Stimulated activated CD4-positive, alpha-beta T cell treated with anti-CD3 and anti-CD28 coated beads, Interleukin-1b, Interleukin-23, amount 100 ng/mL, for 4 hours (primary cell): Measurements from ENCODE around the gene GAR1.
A peak's percentile ranks its signal among the peaks of the same experiment; 100 is the strongest.
"Not testable (repeated sequence)": the region's sequence is repeated elsewhere in the genome, so short reads cannot be mapped to it uniquely, and the experiment has no call there.

Experiments
- DNase-seq, 2 donors: peaks; one replicate each; pipeline ENCODE4 v3.0.0-alpha.2; 2020; ENCODE audit warnings: low read depth in 2 of 2

The GAR1 gene

DNA sequence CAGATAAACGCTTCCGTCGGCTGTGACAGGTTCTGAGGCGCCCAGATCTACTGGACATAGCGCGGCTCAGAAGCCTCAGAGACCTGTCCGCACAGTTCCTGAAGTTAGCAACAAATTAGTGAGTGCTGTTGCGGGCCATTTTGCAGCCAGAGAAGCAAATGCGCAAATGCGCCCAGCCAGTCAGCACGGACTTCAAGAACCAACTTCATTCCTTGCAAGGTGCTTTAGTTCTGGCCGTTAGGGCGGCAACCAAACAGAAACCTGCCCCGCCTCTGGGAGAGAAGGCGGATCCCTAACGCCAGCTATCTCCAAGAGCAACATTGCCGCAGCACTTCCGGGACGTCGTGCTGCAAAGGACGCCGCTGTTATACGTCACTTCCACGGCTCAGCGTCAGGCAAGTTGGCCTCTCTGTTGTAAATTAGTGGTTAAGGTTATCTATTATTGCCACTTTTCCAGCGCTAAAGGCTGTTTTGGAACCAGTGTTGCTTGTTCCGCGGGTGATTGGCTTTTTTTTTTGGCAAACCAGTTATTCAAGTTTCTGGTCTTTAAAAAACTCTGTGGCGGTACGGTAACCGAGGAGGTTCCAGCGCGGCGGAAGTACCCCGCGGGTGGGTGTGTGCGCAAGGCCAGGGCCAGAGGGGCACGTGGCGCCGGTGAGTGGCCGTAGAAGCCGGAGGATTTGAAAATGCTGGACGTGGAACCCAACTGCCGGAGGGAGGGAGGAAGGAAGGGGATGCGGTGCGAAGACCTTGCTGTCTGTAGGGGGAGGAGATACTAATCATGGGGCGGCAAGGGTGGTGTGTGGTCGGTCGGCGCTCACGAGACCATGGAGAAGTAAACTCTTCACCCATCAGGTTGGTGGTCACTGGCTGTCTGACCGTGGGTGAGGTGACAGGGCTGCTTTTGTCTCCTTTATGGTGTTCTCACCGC, at the start of gene GAR1:
GAR1 (plus strand) TSS at position 612 of the 931 bp plus-strand sequence. CDS start 403 bp downstream, outside the sequence.
- DNase-seq: peak; percentile 70 to 77

DNA sequence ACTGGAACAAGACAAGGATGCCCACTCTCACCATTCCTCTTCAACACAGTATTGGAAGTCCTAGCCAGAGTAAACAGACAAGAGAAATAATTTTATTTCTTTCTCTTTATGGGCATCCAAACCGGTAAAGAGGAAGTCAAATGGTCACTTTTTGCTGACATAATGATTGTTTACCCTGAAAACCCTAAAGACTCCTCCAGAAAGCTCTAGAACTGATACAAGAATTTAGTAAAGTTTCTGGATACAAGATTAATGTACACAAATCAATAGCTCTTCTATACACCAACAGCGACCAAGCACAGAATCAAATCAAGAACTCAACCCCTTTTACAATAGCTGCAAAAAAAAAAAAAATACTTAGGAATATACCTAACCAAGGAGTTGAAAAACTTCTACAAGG, 33.5 kb upstream of the GAR1 start:
- DNase-seq: not testable (repeated sequence)

DNA sequence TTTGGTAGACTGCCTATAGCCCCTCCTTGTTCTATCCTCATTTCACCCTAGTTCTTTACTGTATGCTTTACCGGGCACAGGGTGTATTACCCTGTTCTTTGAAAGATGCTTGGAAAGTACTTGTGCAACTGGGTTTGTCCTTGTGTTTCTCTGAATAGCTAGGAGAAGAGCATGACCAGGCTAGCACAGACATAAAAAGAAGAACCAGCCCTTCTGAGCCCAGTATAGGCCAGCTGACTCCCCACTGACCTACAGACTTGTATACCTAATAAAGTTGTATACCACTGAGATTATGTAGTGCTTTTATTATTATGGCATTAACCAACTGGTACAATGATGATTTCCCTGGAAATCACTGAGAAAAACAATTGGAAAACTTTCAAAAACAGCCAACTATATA, 28.7 kb upstream of the GAR1 start:
- DNase-seq: no peak

DNA sequence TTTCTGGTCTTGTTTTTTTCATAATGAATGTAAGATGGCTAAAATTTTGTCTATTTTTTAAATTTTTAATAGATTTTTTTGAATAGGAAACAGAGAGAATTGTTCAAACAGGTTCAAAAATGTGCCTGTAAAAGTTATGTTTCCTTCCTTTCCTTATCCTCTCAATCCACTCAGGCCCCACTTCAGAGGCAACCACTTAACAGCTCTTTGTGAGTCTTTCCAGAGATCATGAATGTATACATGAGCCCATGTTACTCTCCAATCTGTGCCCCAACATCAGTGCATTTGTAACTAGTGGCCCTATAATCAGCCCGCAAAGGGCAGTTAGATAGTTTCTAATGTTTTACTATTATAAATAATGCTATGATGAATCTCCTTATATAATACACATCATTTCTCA, 27.8 kb upstream of the GAR1 start:
- DNase-seq: no peak

DNA sequence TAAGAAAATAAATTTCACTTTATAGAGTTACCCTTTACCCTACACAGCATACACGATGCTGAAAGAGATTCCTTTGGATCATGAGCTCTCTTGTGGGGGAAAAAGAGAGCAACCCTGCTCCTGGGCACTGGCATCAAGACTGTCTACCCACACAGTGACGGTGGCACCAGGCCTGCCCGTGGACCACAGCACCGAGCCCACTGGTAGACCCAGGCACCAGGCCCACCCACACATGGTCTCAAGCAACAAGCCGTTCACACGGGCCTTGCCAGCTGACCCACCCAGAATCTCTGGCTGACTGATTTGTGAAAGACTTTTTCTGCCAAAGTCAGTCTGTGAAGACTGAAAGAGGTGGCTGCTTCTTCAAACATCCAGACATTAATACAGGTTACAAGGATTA, 20.5 kb upstream of the GAR1 start:
- DNase-seq: no peak

DNA sequence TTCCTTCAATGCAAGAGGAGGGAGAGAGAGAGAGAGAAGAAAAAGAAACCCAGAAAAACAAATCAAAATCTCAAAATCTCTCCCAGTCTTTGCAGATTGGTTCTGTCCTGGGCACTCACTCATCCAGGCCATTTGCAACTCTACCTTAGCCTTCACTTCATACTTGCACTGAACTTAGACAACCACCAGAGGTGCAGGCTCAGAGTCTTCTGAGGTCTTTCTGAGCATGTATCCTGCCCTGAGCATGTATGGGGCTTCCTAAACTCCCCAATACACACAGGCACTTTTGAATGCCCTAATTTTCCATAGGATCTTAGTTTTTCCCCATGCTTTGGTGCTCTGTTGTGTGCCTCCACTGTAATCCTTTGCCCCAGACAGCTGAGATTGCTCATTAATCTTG, 16.7 kb upstream of the GAR1 start:
- DNase-seq: no peak

DNA sequence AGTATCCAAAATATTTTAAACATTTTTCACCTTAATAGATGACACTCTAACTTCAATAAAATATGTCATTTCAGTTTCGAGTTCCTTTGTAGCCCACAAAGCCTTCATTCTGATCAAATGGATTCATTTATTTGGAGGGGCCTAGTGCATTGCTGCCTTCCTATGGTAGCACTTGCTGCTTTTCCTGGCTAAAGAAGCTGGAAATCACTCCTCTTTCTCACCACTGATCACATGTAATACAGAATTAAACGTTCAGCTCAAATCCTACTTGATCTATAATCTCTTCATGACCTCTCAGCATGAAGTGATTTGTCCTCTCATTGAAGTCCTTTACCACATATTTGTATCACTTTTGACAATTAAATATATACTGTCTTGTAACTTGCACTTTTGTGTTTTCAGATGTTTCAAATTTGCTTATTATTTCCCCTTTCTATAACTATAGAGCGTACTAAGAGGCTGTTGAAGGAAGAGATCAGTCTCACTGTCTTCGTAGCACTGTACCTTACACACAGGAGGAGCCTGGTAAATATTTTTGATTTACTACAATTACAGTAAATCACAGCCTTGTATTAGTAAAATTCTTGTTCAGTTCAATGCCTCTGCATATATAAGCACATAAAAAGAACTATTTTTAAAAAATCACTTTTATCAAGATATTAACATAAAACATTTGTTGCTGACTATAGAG, 14.3 kb upstream of the GAR1 start:
- no peak for DNase-seq

DNA sequence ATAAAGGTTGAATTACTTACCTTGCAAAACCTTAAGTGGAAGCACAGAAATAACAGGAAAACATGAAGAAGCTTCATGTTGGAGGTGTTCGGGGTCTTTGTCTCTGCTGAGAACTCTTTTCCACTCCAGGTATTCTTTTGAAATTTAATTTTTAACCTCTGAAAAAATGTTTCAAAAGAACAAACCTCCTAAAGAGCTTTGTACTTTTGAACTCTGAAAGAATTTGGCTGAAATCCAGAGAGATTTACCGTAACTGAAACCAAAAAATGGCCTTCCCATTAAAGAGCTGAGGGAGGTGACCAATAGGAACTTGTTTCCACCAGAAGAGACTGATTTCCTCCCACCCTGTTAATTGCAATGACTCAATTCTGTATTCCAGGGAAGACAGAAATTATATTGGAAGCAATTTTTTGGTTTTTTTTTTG, 13.7 kb upstream of the GAR1 start, which contains the start of gene CFI:
CFI (minus strand) TSS at position 105 of the 425 bp plus-strand sequence; CDS start at position 77, 28 bp downstream.
- no peak for DNase-seq

DNA sequence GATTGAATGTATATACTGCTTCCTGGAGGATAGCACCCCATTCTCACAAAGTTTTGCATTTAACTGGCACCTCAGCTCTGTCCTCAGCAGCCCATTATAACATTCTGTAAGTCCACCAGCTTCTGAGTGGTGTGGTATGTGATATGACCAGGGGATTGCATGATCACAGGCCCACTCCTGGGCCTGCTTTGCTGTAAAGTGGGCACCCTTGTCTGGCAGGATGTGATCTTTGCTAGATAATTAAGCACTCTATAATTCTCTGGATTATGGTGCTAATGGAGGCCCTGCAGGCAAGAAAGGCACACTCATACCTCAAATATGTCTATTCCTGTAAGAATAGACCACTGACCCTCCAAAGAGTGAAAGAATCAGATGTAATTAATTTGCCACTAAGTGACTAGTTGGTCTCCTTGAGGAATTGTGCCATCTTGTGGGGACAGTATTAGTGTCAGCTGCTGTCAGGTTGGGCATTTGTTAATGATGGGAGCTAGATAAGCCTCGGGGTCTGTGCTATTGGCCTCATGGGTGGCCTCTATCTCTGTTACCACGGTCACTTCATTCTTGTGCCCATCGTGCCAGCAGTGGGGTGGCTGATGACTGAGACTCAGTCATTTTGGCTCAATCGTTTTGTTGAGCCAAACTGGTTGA, 11.5 kb upstream of the GAR1 start:
- DNase-seq: no peak

DNA sequence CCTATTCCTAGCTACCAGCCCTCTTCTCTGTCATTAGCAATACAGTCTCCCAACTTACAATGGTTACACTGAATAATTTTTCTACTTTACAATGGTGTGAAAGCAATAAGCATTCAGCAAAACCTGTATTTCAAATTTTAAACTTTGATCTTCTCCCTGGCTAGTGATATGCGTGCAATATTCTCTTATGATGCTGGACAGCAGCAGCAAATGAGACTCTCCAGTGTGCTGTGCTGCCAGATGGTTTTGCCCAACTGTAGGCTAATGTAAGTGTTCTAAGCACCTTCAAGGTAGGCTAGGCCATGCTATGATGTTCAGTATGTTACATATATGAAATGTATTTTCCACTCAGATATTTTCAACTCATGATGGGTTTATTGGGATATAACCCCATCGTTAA, 5.9 kb upstream of the GAR1 start:
- no peak for DNase-seq

DNA sequence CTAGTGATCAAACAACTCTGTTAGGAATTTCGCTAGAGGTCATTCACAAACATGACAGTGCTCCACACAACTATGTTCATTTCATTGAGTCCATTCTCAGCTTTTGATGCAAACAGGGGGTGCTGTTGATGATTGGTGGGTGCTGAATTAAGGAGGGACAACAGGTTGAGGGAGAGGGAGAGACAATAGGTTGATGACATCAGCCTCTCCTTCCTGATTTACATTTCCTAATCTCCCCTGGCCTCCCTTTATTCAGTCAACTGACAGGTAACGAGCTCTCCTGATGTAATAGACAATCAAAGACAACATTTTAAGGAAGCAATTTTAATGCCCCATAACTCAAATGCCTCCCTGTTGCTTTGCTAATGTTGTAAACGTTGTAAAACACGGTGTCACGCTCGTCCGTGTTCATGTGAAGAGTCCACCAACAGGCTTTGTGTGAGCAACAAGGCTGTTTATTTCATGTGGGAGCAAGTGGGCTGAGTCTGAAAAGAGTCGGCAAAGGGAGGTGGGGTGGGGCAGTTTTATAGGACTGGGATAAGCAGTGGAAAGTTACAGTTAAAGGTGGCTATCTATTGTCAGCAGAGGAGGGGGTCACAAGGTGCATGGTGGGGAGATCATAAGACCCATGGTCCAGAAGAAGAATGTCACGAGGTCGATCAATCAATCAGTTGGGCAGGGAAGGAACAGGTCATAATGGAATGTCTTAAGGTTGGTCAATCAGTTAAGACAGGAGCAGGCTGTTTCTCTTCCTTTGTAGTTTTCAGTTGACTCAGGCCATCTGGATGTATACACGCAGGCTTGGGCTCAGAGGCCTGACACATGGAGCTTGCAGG, 4.8 kb upstream of the GAR1 start:
- no peak for DNase-seq

DNA sequence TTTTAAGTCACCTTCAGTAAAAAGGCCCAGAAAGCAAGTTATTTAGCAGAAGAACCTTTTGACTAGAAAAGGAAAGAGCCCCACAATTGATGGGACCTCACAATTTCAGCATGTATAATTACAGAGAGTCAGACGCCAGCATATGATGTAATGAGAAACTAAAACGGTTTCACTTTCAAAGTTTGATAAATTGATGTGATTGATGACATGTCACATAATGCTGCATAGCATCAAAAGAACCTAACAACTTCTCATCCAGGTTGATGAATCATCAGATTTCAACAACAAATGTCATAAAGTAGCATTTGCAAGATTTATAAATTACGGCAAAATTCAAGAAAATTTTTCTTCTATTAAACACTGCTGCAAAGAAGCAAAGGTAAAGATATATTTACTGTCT, 3.9 kb upstream of the GAR1 start:
- DNase-seq: no peak

DNA sequence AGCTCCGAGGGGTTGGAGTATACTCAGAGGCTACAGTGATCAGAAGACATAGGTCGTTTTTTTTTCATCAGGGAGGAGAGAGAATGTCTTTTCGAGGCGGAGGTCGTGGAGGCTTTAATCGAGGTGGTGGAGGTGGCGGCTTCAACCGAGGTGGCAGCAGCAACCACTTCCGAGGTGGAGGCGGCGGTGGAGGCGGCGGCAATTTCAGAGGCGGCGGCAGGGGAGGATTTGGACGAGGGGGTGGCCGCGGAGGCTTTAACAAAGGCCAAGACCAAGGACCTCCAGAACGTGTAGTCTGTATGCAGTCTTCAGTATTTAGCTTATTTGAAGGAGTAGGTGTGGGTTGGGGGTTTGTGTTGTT, 500 bp downstream of the GAR1 start:
- peak; percentile 36 to 43 for DNase-seq

DNA sequence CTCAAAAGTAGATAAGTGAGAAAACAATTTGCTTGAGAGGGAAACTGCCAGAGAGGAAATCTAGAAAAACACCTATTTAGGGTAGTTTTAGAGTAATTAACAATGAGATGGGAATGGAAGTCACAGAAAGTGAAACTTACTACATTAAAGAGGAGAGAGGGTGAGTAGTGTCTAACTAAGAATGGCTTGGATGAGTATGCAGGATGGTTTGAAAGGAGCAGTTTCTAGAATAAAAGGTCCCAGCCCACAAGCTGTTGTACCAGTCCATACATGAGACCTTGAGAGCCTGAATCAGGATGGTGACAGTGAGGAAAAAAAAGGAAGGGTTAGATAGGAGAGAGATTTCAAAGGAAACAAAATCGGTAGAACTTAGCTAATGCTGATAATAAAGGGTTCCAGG, 1.3 kb downstream of the GAR1 start:
- no peak for DNase-seq

DNA sequence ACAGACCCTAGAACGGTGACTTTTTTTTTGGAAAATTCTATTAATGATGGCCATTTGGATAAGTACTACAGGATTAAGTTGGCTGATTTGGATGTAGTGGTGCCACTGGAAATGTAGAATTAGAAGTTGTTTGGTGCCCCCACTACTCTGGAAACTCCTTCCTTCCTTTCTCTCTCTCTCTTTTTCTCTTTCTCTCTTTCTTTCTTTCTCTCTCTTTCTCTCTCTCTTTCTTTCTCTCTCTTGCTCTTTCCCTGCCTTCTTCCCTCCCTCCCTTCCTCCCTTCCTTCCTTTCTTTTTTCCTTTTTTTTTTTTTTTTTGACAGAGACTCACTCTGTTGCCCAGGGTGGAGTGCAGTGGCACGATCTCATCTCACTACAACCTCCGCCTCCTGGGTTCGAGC, 2.7 kb downstream of the GAR1 start:
- DNase-seq: no peak

DNA sequence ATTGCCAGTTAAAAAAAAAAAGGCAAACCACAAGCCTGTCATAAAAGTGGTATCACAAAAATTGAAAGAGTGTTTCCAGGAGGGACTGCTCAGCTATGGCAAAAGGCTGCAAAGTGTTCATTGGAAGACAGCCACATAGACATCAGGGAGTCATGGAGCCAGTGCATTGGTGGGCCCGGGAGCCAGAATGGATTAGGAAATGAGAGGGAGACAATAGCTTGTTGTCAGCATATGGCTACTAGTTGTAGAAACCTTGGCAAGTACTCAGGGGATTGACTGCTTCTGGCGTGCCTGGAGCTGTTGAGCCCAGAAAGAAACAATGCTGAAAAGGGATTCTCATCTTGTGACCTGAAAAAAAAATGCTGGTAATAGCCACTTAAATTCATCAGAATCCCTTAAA, 5.0 kb downstream of the GAR1 start:
- no peak for DNase-seq

DNA sequence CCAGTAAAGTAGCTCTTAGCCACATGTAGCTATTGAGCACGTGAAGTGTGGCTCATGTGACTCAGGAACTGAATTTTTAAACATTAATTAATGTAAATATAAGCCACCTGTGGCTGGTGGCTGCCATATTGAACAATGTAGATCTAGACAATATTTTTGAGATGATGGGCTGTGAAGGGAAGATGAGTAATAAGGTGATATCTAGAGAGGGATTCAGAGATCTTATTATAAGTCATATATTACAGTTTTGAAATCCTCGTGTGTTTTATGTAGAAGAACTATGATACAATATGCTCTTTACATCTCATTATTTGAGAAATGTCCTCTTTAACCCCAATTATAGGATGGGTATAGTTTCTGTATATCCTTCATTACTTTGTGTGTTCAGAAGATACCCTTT, 5.6 kb downstream of the GAR1 start:
- no peak for DNase-seq

DNA sequence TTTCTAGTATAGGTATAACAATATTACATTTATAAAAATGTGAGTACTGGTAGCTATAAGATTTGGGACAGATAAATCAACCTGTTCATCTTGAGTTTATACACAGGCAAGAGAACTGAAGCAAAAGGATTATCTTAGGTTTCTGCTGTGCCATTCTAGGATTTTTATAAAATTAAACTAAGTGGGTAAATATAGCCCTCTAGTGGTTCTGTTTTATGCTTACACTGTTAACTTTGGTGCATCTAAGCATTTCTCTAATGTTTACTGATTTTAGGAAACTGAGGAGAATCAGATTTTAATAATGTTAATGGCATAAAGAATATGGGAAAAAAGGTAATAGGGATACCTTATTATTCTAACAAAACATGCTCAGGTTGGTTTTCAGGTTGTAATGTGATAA, 11.2 kb downstream of the GAR1 start:
- no peak for DNase-seq

DNA sequence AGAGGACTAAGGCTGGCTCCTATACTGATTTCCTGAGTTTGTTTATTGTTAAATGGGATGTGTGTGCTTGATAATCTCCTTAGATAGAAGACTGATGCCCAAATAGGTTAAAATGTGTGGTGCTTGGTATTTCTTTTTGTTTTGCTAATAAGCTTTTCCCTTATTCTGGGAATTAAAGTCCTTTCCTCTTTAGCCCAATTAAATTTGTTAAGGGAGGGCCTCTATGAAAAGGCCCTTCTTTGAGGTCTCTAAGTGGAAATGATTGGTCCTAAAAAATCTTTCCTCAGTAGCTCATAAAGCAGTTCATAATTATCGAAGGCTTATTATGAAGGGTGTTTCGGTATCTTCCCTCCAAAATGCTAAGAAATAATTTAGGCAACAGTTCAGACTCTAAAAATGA, 12.1 kb downstream of the GAR1 start, which contains the start of gene RRH:
RRH (plus strand) TSS at position 301 of the 400 bp plus-strand sequence; CDS start at position 357, 56 bp downstream.
- DNase-seq: no peak

DNA sequence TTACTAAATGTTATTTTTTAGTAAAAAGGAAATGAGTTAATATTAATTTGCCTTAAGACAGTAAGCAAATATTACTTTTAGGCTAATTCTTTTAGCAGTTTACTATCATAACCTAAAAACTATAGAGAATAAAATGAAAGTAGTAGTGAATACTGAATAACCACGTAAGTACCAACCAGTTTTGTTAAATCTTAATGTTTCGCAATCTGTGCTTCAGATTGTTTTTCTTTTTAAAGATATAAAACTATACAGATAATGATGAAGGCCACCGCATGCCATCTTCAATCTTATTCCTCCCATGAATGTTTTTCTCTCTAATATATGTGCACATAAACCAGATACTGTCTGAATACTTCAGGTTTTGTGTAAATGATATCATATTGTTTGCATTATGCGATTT, 18.2 kb downstream of the GAR1 start:
- DNase-seq: no peak

DNA sequence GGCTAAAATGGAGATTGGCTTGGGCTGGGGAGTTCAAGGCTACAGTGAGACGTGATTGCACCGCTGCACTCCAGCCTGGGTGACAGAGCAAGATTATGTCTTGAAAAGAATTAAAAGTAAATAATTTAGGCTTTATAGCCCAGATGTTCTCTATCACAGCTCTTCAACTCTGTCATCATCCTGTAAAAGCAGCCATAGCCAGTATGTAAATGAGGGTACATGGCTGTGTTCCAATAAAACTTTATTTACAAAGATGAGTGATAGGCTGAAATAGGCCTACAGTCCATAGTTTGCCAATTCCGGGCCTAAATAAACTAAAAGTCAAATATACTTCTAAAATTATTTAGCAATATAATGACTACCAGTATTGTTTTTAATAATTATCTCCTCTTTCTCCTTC, 21.4 kb downstream of the GAR1 start:
- DNase-seq: no peak
